GM12878 (cell line): Measurements from ENCODE around the gene TRIM39. TPM values are rescaled to one million over a fixed set of nuclear protein-coding genes. Genes with fewer than 3 reads are reported as not detected.

Experiments used
- ATAC-seq: fragments of 200-7000 bp; cut with Tn5 transposase; 3 replicates; pipeline ENCODE4 v1.9.1; 2020; ENCODE audit warnings: mild to moderate bottlenecking, moderate library complexity
- BruUV-seq: library from RNA; stranded (reverse); fragments of 400-500 nt; replicated peaks from 2 replicates; lab custom pipeline; 2021; lab: Mats Ljungman, UMichigan
- CTCF ChIA-PET: fragments of 300-600 bp; sonication (Branson Sonifier 250); formaldehyde crosslinking; extraction: SDS; loops from one replicate; lab custom pipeline; 2021; ENCODE audit warnings: inconsistent platforms; lab: Yijun Ruan, JAX
- POLR2A ChIA-PET: fragments of 350-600 bp; formaldehyde crosslinking; extraction: SDS; loops from one replicate; lab custom pipeline; 2021; ENCODE audit warnings: inconsistent platforms; lab: Charles Lee
- RAD21 ChIA-PET: fragments of 300-600 bp; sonication (Branson Sonifier 250); formaldehyde crosslinking; loops from one replicate; lab custom pipeline; 2023; ENCODE audit warnings: antibody characterized with exemption; ENCODE audit not compliant: unreplicated experiment; lab: Charles Lee
- SMC1A ChIA-PET: fragments of 300-600 bp; sonication (Branson Sonifier 250); formaldehyde crosslinking; loops from one replicate; lab custom pipeline; 2023; ENCODE audit not compliant: unreplicated experiment, uncharacterized antibody; lab: Charles Lee
- DNase-seq: peaks from one replicate; pipeline ENCODE4 v3.0.0-alpha.2; 2011; ENCODE audit warnings: low read depth, low spot score
- FAIRE-seq: peaks from 3 replicates; lab custom pipeline; 2011; peaks lifted over from hg19 to GRCh38; lab: Jason Lieb, UNC
- H2AFZ ChIP-seq: 2 replicates; pipeline ENCODE4 v1.6.0; 2011; ENCODE audit warnings: low read depth, low read length, control low read depth; ENCODE audit not compliant: control insufficient read depth
- H3K27ac ChIP-seq: 2 replicates; pipeline ENCODE4 v1.5.1; 2011; ENCODE audit warnings: control low read depth; ENCODE audit not compliant: control insufficient read depth, insufficient read depth
- H3K27me3 ChIP-seq, 2 experiments: replicated peaks in 1 of 2; 2 replicates each; pipeline versions ENCODE4 v1.6.0 to v1.6.1; 2011; ENCODE audit warnings: low read length in 1 of 2; ENCODE audit not compliant: control insufficient read depth in 2 of 2, insufficient read depth in 2 of 2
- H3K36me3 ChIP-seq, 2 experiments: 2 replicates each; pipeline ENCODE4 v1.5.1; 2011; ENCODE audit warnings: low read length in 1 of 2; ENCODE audit not compliant: control insufficient read depth in 2 of 2, insufficient read depth in 2 of 2
- H3K4me1 ChIP-seq: 2 replicates; pipeline ENCODE4 v1.6.1; 2011; ENCODE audit warnings: mild to moderate bottlenecking, low read length, moderate library complexity, mixed read lengths; ENCODE audit not compliant: control insufficient read depth, insufficient read depth
- H3K4me2 ChIP-seq: 2 replicates; pipeline ENCODE4 v1.6.0; 2011; ENCODE audit warnings: control low read depth; ENCODE audit not compliant: control insufficient read depth, insufficient read depth
- H3K4me3 ChIP-seq: fragments of 200-600 bp; sonication (generic); 2 replicates; pipeline ENCODE4 v1.5.1; 2016
- H3K79me2 ChIP-seq: 2 replicates; pipeline ENCODE4 v1.6.0; 2011; ENCODE audit warnings: low read length; ENCODE audit not compliant: control insufficient read depth, insufficient read depth
- H3K9ac ChIP-seq: 2 replicates; pipeline ENCODE4 v1.8.0; 2011; ENCODE audit warnings: low read length, control low read depth, mixed read lengths; ENCODE audit not compliant: control insufficient read depth, insufficient read depth
- H3K9me3 ChIP-seq: replicated peaks from 3 replicates; pipeline ENCODE4 v1.5.1; 2011; ENCODE audit warnings: mild to moderate bottlenecking, low read length; ENCODE audit not compliant: control insufficient read depth, insufficient read depth
- H4K20me1 ChIP-seq: 2 replicates; pipeline ENCODE4 v1.6.0; 2011; ENCODE audit not compliant: control insufficient read depth, insufficient read depth
- CBFB ChIP-seq: IDR thresholded peaks from 2 replicates; pipeline ENCODE4 v1.6.1; 2016; ENCODE audit warnings: antibody characterized with exemption, low read depth
- CEBPB ChIP-seq, 2 experiments: fragments of 150-350 bp in 1 of 2; IDR thresholded peaks; 2 replicates each; pipeline ENCODE4 v1.6.1; 2012 to 2014; ENCODE audit warnings: low read depth in 2 of 2, low read length in 2 of 2, borderline replicate concordance in 1 of 2, inconsistent platforms in 1 of 2
- GABPA ChIP-seq: IDR thresholded peaks from 2 replicates; pipeline ENCODE4 v1.6.1; 2014; ENCODE audit warnings: antibody characterized with exemption, low read depth, mild to moderate bottlenecking, inconsistent platforms
- HDAC6 ChIP-seq: fragments of 200-600 bp; sonication (generic); IDR thresholded peaks from one replicate; pipeline ENCODE4 v1.8.0; 2017; ENCODE audit warnings: antibody characterized with exemption; ENCODE audit not compliant: unreplicated experiment
- IRF4 ChIP-seq: IDR thresholded peaks from 2 replicates; pipeline ENCODE4 v1.6.1; 2011; ENCODE audit warnings: low read depth, low read length
- NFYA ChIP-seq: IDR thresholded peaks from 2 replicates; pipeline ENCODE4 v1.6.1; 2011; ENCODE audit warnings: low read depth, mild to moderate bottlenecking, low read length, improper control_type of control experiment, borderline replicate concordance
- POLR2AphosphoS5 ChIP-seq: IDR thresholded peaks from 2 replicates; pipeline ENCODE4 v1.6.1; 2011; ENCODE audit warnings: mild to moderate bottlenecking, low read length, inconsistent platforms
- RB1 ChIP-seq: fragments of 450-650 bp; formaldehyde crosslinking; IDR thresholded peaks from 2 replicates; pipeline ENCODE4 v1.6.1; 2017; ENCODE audit warnings: mild to moderate bottlenecking, borderline replicate concordance
- SMAD1 ChIP-seq: fragments of 450-650 bp; IDR thresholded peaks from 2 replicates; pipeline ENCODE4 v1.6.1; 2018; ENCODE audit warnings: mild to moderate bottlenecking, low read depth; ENCODE audit not compliant: partially characterized antibody
- SUPT20H ChIP-seq: IDR thresholded peaks from 2 replicates; pipeline ENCODE4 v1.6.1; 2011; ENCODE audit warnings: low read depth, mild to moderate bottlenecking, low read length, moderate library complexity, borderline replicate concordance; ENCODE audit not compliant: control insufficient read depth
- SUZ12 ChIP-seq: fragments of 200-600 bp; sonication (generic); IDR thresholded peaks from one replicate; pipeline ENCODE4 v1.6.1; 2018; ENCODE audit warnings: antibody characterized with exemption, mild to moderate bottlenecking; ENCODE audit not compliant: unreplicated experiment
- ZBED1 ChIP-seq: IDR thresholded peaks from 2 replicates; pipeline ENCODE4 v1.6.1; 2016; ENCODE audit warnings: borderline replicate concordance
- ZNF217 ChIP-seq: fragments of 450-650 bp; IDR thresholded peaks from 2 replicates; pipeline ENCODE4 v1.6.1; 2017; ENCODE audit warnings: antibody characterized with exemption, mild to moderate bottlenecking
- WGBS: methylation state at CpG from one replicate; pipeline ENCODE4 v1.1.6; 2016; ENCODE audit warnings: low lambda C conversion rate; ENCODE audit not compliant: insufficient replicate concordance, insufficient coverage; ENCODE audit errors: missing lambda C conversion rate; 5-methylcytosine and 5-hydroxymethylcytosine counted together
- in situ Hi-C: fragments of 300-500 bp; cut with MboI; formaldehyde crosslinking; loops from 9 replicates; pipeline ENCODE4 v1.14.3; 2018; ENCODE audit warnings: mixed read lengths
- intact Hi-C: fragments of 100-400 bp; cut with micrococcal nuclease; formaldehyde crosslinking; loops from one replicate; pipeline ENCODE4 v1.14.2; 2022; ENCODE audit not compliant: unreplicated experiment
- polyA plus RNA-seq, 11 experiments: library from polyadenylated mRNA; depleted of rRNA in 4 of 11; unstranded in 6 of 11; stranded (reverse) in 5 of 11; fragments of >200 nt; fragmentation: Nextera tagmentation in 4 of 11; fragmentation: Illumina TruSeq in 1 of 11; extraction: Ambion mirVana in 4 of 11; extraction: Trizol in 1 of 11; gene quantifications; 1 replicate in 1 of 11; 2 replicates in 10 of 11; pipeline versions ENCODE4 v1.2.1 to v1.2.3, GENCODE V29; 2011 to 2016; ENCODE audit warnings: inconsistent platforms in 2 of 11, missing spikeins in 2 of 11, low read depth in 1 of 11
- total RNA-seq, 4 experiments: library from RNA; depleted of rRNA in 3 of 4; stranded (reverse); fragments of >200 nt in 3 of 4; fragmentation: Illumina TruSeq in 1 of 4; extraction: Trizol in 1 of 4; gene quantifications; 2 replicates each; pipeline versions ENCODE4 v1.2.1 to v1.2.3, GENCODE V29; 2013 to 2021
- TF ChIP-seq, protein P1 (sequence below): fragments of 450-650 bp; IDR thresholded peaks from 2 replicates; pipeline ENCODE4 v1.6.1; 2014; ENCODE audit warnings: mild to moderate bottlenecking
- TF ChIP-seq, protein P2 (sequence below): IDR thresholded peaks from 2 replicates; pipeline ENCODE4 v1.6.1; 2012; ENCODE audit warnings: low read length, inconsistent platforms

TRIM39 gene
- total and polyA plus RNA-seq, 10 of the 15 experiments (the other 5 are each of a cell fraction or from before 2014, with no cell fraction given), result 3.0 to 11.9 (median 8.8) TPM

DNA sequence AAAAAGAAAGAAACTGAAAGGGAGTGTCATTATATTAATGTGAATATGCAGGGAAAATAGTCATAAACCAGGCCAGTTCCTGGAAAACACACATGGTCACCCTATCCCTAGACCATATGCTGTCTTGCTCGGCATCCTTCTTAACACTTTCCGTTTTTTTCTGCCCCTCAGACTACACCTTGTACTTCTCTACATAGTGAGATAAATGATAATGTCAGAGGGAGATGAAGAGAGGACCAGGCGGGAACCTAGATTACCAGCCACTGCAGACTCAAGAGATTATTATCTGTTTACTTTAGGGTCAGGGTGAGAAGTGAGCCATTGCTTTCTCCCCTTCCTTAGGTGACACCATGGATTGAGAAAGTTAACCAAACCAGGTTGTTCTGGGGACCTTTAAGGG is 14.5 kb downstream of the TRIM39 start:
- no peak for DNase-seq
- Histone ChIP-seq H3K36me3 (peaks cover under 1 to 2% of the 10 kb centered on the region in 2 experiments; a peak in 3 of 4 replicates), H3K4me3 (no peak overlapping the region), H3K27me3 (no peaks in the 10 kb centered on the region), H2AFZ (no peak overlapping the region), H4K20me1 (no peaks in the 10 kb centered on the region), H3K9ac (no peak overlapping the region), H3K4me1 (no peaks in the 10 kb centered on the region), H3K27ac (no peak overlapping the region), H3K79me2 (no peaks in the 10 kb centered on the region), H3K9me3 (no peaks in the 10 kb centered on the region), H3K4me2 (no peak overlapping the region)
- 96% methylated on average over 3 of the region's 3 CpGs for WGBS
- BruUV-seq, result no TSS peak
- ATAC-seq, result no peak
- RAD21 ChIA-PET, result no interaction called here
- SMC1A ChIA-PET, result no interaction called here
- TF ChIP-seq ZNF217 (no peak), HDAC6 (no peak), SUPT20H (no peak)
- TF ChIP-seq, protein P1, sequence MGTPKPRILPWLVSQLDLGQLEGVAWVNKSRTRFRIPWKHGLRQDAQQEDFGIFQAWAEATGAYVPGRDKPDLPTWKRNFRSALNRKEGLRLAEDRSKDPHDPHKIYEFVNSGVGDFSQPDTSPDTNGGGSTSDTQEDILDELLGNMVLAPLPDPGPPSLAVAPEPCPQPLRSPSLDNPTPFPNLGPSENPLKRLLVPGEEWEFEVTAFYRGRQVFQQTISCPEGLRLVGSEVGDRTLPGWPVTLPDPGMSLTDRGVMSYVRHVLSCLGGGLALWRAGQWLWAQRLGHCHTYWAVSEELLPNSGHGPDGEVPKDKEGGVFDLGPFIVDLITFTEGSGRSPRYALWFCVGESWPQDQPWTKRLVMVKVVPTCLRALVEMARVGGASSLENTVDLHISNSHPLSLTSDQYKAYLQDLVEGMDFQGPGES, result no peak
- POLR2A ChIA-PET, result interaction anchor here (1.0 to 1.1 kb wide), 2 partner anchors 15 to 84 kb away, joined by 3 to 4 read pairs; partner anchors contain the start of gene TRIM39
- intact Hi-C loops (no loop called here), in situ Hi-C loops (no loop called here)
- FAIRE-seq, result no peak
- CTCF ChIA-PET, result no interaction called here

DNA sequence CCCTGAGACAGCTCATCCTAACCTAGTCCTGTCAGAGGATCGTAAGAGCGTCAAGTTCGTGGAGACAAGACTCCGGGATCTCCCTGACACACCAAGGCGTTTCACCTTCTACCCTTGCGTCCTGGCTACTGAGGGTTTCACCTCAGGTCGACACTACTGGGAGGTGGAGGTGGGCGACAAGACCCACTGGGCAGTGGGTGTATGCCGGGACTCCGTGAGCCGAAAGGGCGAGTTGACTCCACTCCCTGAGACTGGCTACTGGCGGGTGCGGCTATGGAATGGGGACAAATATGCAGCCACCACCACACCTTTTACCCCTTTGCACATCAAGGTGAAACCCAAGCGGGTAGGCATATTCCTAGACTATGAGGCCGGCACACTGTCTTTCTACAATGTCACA is 15.0 kb downstream of the TRIM39 start:
- H3K4me1 ChIP-seq, result no peaks in the 10 kb centered on the region
- POLR2A ChIA-PET, result no interaction called here
- DNase-seq, result no peak
- WGBS, result 91% methylated on average over 16 of the region's 16 CpGs
- intact Hi-C loops (no loop called here), in situ Hi-C loops (no loop called here)
- ATAC-seq, result no peak
- no peak overlapping the region for H3K27ac ChIP-seq
- H3K4me3 ChIP-seq, result no peak overlapping the region
- no peaks in the 10 kb centered on the region for H3K9me3 ChIP-seq
- H3K9ac ChIP-seq, result no peak overlapping the region
- H3K36me3 ChIP-seq, result peaks cover 0 to 2% of the 10 kb centered on the region in 2 experiments; a peak in 2 of 4 replicates
- SMC1A ChIA-PET, result no interaction called here
- BruUV-seq, result no TSS peak
- FAIRE-seq, result no peak
- no peaks in the 10 kb centered on the region for H3K27me3 ChIP-seq
- no peaks in the 10 kb centered on the region for H4K20me1 ChIP-seq
- no peaks in the 10 kb centered on the region for H3K79me2 ChIP-seq
- no peak overlapping the region for H3K4me2 ChIP-seq
- RAD21 ChIA-PET, result no interaction called here
- CTCF ChIA-PET, result no interaction called here
- no peak overlapping the region for H2AFZ ChIP-seq
- TF ChIP-seq NFYA (no peak), CEBPB (IDR thresholded peaks at IDR 0.05; ENCODE audit: borderline replicate concordance in 1 of 2, low read depth in 2 of 2, low read length in 2 of 2) (no peak), ZBED1 (no peak), RB1 (no peak), GABPA (no peak), CBFB (no peak), SMAD1 (no peak), SUZ12 (no peak), IRF4 (no peak), POLR2AphosphoS5 (no peak)
- TF ChIP-seq, protein P2, sequence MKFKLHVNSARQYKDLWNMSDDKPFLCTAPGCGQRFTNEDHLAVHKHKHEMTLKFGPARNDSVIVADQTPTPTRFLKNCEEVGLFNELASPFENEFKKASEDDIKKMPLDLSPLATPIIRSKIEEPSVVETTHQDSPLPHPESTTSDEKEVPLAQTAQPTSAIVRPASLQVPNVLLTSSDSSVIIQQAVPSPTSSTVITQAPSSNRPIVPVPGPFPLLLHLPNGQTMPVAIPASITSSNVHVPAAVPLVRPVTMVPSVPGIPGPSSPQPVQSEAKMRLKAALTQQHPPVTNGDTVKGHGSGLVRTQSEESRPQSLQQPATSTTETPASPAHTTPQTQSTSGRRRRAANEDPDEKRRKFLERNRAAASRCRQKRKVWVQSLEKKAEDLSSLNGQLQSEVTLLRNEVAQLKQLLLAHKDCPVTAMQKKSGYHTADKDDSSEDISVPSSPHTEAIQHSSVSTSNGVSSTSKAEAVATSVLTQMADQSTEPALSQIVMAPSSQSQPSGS, result no peak
